CD14-positive monocyte (primary cell): ENCODE measurements around the gene LMNTD2. TPM values are rescaled to one million over a fixed set of nuclear protein-coding genes. Genes with fewer than 3 reads are reported as not detected.

Source experiments
- DNase-seq, 3 donors: peaks; one replicate each; pipeline ENCODE4 v3.0.0-alpha.2; 2011 to 2022
- H2AFZ ChIP-seq: 2 replicates; pipeline ENCODE4 v1.6.0; 2012; ENCODE audit warnings: mild to moderate bottlenecking, low read depth, low read length, inconsistent platforms; ENCODE audit not compliant: insufficient read depth, poor library complexity, severe bottlenecking
- H3K27ac ChIP-seq, 2 donors: 1 replicate in 1 of 2; 2 replicates in 1 of 2; pipeline ENCODE4 v1.5.1; 2012 to 2013; ENCODE audit warnings: low read length in 2 of 2, control low read depth in 1 of 2, inconsistent platforms in 1 of 2, low read depth in 1 of 2, mild to moderate bottlenecking in 1 of 2
- H3K27me3 ChIP-seq, 2 donors: one replicate each; pipeline versions ENCODE4 v1.6.0 to v1.6.1; 2011 to 2013; ENCODE audit warnings: low read length in 2 of 2; ENCODE audit not compliant: control insufficient read depth in 2 of 2, insufficient read depth in 2 of 2
- H3K36me3 ChIP-seq, 2 donors: replicated peaks in 1 of 2; 1 replicate in 1 of 2; 2 replicates in 1 of 2; pipeline versions ENCODE4 v1.5.1 to v1.6.1; 2012 to 2013; ENCODE audit warnings: low read length in 2 of 2, control low read depth in 1 of 2, inconsistent platforms in 1 of 2, mild to moderate bottlenecking in 1 of 2; ENCODE audit not compliant: insufficient read depth in 2 of 2, control insufficient read depth in 1 of 2
- H3K4me1 ChIP-seq, 2 donors: 1 replicate in 1 of 2; 2 replicates in 1 of 2; pipeline versions ENCODE4 v1.5.1 to v1.6.1; 2012 to 2013; ENCODE audit warnings: low read length in 2 of 2, control low read depth in 1 of 2, inconsistent platforms in 1 of 2, mild to moderate bottlenecking in 1 of 2, moderate library complexity in 1 of 2; ENCODE audit not compliant: insufficient read depth in 2 of 2, control insufficient read depth in 1 of 2
- H3K4me2 ChIP-seq: replicated peaks from 2 replicates; pipeline ENCODE3; 2012; ENCODE audit warnings: low read length, moderate library complexity, mild to moderate bottlenecking; ENCODE audit not compliant: poor library complexity, severe bottlenecking; ENCODE audit errors: extremely low read depth
- H3K4me3 ChIP-seq, 3 experiments: fragments of 200-600 bp in 1 of 3; sonication (generic) in 1 of 3; replicated peaks in 1 of 3; 1 replicate in 2 of 3; 2 replicates in 1 of 3; pipeline ENCODE4 v1.5.1; 2011 to 2013; ENCODE audit warnings: low read length in 3 of 3, mild to moderate bottlenecking in 3 of 3, control low read depth in 2 of 3, low read depth in 2 of 3, inconsistent platforms in 1 of 3, moderate library complexity in 1 of 3
- H3K79me2 ChIP-seq: 2 replicates; pipeline ENCODE4 v1.6.0; 2012; ENCODE audit warnings: mild to moderate bottlenecking, control low read depth, inconsistent platforms, low read length, moderate library complexity; ENCODE audit not compliant: insufficient read depth
- H3K9ac ChIP-seq: 2 replicates; pipeline ENCODE4 v1.6.0; 2017; ENCODE audit warnings: low read length, mild to moderate bottlenecking; ENCODE audit not compliant: insufficient read depth, poor library complexity, severe bottlenecking
- H3K9me3 ChIP-seq, 2 donors: replicated peaks in 1 of 2; 1 replicate in 1 of 2; 2 replicates in 1 of 2; pipeline versions ENCODE4 v1.5.1 to v1.6.1; 2012 to 2013; ENCODE audit warnings: low read length in 2 of 2, control low read depth in 1 of 2; ENCODE audit not compliant: control insufficient read depth in 1 of 2, insufficient read depth in 1 of 2
- H4K20me1 ChIP-seq: 2 replicates; pipeline ENCODE4 v1.6.0; 2012; ENCODE audit warnings: mild to moderate bottlenecking, low read length, control low read depth, moderate library complexity; ENCODE audit not compliant: insufficient read depth
- H3K27ac Mint-ChIP-seq, 7 donors: one replicate each; pipeline ENCODE4 v1.8.0; 2020; ENCODE audit warnings: mild to moderate bottlenecking in 7 of 7, mixed read lengths in 7 of 7, moderate library complexity in 6 of 7, inconsistent platforms in 2 of 7
- H3K27me3 Mint-ChIP-seq, 3 donors: one replicate each; pipeline ENCODE4 v1.8.0; 2021 to 2022; ENCODE audit warnings: low read depth in 3 of 3, mild to moderate bottlenecking in 3 of 3, mixed read lengths in 3 of 3, moderate library complexity in 3 of 3, inconsistent platforms in 1 of 3
- H3K36me3 Mint-ChIP-seq, 2 donors: one replicate each; pipeline ENCODE4 v1.8.0; 2020; ENCODE audit warnings: mixed read lengths in 2 of 2, inconsistent platforms in 1 of 2, mild to moderate bottlenecking in 1 of 2
- H3K4me1 Mint-ChIP-seq: one replicate; pipeline ENCODE4 v1.8.0; 2020; ENCODE audit warnings: mild to moderate bottlenecking, mixed read lengths
- H3K4me3 Mint-ChIP-seq, 2 donors: one replicate each; pipeline ENCODE4 v1.8.0; 2020; ENCODE audit warnings: mild to moderate bottlenecking in 2 of 2, mixed read lengths in 2 of 2, moderate library complexity in 1 of 2
- H3K9me3 Mint-ChIP-seq, 7 donors: one replicate each; pipeline ENCODE4 v1.8.0; 2020 to 2022; ENCODE audit warnings: mixed read lengths in 7 of 7, mild to moderate bottlenecking in 6 of 7, moderate library complexity in 6 of 7, inconsistent platforms in 2 of 7
- WGBS: methylation state at CpG from one replicate; pipeline ENCODE4 v1.1.5; 2013; ENCODE audit warnings: missing lambda C conversion rate; ENCODE audit not compliant: insufficient coverage; 5-methylcytosine and 5-hydroxymethylcytosine counted together
- intact Hi-C, 2 donors: fragments of 100-400 bp; cut with micrococcal nuclease; formaldehyde crosslinking; loops; one replicate each; pipeline versions ENCODE4 v1.15.0 to v1.15.1; 2023
- polyA plus RNA-seq, 3 donors: library from polyadenylated mRNA; depleted of rRNA in 1 of 3; unstranded in 2 of 3; stranded (reverse) in 1 of 3; fragments of 300-500 nt in 2 of 3; fragments of >200 nt in 1 of 3; fragmentation: Illumina TruSeq in 2 of 3; gene quantifications; 1 replicate in 2 of 3; 2 replicates in 1 of 3; pipeline ENCODE4 v1.2.3, GENCODE V29; 2012 to 2021
- TF ChIP-seq, protein P1 (sequence below): fragments of 200-600 bp; IDR thresholded peaks from one replicate; pipeline ENCODE4 v1.8.0; 2022; ENCODE audit warnings: antibody characterized with exemption, mild to moderate bottlenecking

LMNTD2 gene
- polyA plus RNA-seq, 3 donors: 0.67 to 10.6 (median 1.2) TPM

DNA sequence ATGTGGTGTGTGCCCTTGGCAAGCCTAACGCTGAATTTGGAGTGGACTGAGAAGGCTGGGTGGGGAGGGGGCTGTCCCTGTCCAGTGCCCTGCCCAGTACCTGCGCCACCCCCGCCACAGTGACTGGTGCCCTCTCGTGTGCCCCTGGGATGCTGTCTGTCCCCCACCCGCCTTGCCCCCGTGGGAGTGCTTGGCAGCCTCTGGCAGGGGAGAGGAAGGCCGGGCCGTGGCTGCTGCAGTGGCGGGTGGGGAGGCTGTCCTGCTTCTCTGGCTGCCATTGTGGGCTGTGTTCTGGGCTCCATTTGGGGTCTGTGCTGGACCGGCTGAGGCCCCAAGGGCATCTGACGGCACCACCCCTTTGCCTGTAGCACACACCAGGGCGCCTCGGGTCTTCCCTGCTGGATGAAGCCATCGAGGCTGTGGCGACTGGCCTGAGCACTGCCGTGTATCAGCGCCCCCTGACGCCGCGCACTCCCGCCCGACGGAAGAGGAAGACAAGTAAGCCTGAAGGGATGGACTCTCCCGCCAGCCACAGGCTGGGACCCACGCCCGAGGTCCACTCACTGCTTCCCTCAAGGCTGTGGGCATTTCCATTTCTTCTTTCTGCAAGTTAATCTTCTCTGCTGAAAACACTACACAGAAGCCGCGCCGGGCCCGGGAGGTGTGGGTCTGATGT is 37.6 kb upstream of the LMNTD2 start:
- no peak overlapping the region for H3K4me3 ChIP-seq
- TF ChIP-seq, protein P1, sequence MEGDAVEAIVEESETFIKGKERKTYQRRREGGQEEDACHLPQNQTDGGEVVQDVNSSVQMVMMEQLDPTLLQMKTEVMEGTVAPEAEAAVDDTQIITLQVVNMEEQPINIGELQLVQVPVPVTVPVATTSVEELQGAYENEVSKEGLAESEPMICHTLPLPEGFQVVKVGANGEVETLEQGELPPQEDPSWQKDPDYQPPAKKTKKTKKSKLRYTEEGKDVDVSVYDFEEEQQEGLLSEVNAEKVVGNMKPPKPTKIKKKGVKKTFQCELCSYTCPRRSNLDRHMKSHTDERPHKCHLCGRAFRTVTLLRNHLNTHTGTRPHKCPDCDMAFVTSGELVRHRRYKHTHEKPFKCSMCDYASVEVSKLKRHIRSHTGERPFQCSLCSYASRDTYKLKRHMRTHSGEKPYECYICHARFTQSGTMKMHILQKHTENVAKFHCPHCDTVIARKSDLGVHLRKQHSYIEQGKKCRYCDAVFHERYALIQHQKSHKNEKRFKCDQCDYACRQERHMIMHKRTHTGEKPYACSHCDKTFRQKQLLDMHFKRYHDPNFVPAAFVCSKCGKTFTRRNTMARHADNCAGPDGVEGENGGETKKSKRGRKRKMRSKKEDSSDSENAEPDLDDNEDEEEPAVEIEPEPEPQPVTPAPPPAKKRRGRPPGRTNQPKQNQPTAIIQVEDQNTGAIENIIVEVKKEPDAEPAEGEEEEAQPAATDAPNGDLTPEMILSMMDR: no peak
- WGBS: 91% methylated on average over 30 of the region's 30 CpGs
- peaks cover 87 to 94% of the 10 kb centered on the region in 2 donors for H3K36me3 ChIP-seq
- H3K27me3 ChIP-seq: no peaks in the 10 kb centered on the region
- Mint-ChIP-seq H3K9me3 (no peaks in the 10 kb centered on the region), H3K4me3 (no peak overlapping the region), H3K36me3 (peaks cover 66 to 97% of the 10 kb centered on the region in 2 donors), H3K4me1 (no peaks in the 10 kb centered on the region), H3K27ac (peak overlapping the region in 3 of 7 donors; percentile 25 to 82 (median 47)), H3K27me3 (peaks cover 0 to 2% (median 0%) of the 10 kb centered on the region in 3 donors)
- H2AFZ ChIP-seq: no peak overlapping the region
- no peak overlapping the region for H3K27ac ChIP-seq
- H3K4me1 ChIP-seq: no peaks in the 10 kb centered on the region
- no peak for DNase-seq
- peaks cover 63% of the 10 kb centered on the region for H4K20me1 ChIP-seq
- intact Hi-C loops: no loop called here
- H3K4me2 ChIP-seq: no peak overlapping the region
- H3K79me2 ChIP-seq: peaks cover 4% of the 10 kb centered on the region
- no peaks in the 10 kb centered on the region for H3K9me3 ChIP-seq
- no peak overlapping the region for H3K9ac ChIP-seq

DNA sequence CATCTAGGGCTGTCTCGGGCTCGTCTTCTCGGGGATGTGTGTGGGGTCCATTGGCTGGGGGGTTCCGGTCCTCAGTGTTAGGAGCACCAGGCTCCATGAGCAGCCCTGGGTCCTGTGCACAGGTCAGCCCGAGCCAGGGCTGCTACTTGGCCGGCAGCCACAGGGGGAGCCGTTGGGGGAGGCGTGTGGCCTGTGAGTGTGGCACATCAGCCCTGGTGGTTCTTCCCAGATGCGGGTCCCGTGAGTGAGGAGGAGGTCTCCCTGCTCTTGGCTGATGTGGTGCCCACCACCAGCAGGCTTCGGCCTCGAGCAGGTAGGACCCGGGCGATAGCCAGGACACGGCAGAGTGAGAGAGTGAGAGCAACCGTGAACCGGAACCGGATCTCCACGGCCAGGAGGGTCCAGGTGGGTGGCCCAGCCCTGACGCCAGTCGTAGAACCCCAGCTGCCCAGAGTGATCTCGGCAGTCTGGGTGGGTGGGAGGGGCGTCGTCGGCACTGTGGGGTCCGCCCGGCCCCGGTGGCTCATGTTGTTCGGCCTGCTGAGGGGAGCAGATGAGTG is 36.7 kb upstream of the LMNTD2 start:
- Histone ChIP-seq H3K4me2 (no peak overlapping the region), H3K9me3 (no peaks in the 10 kb centered on the region), H3K27me3 (no peaks in the 10 kb centered on the region), H3K4me3 (no peak overlapping the region), H4K20me1 (peaks cover 65% of the 10 kb centered on the region), H3K36me3 (peaks cover 90 to 94% of the 10 kb centered on the region in 2 donors), H2AFZ (no peak overlapping the region), H3K79me2 (peaks cover 4% of the 10 kb centered on the region), H3K9ac (no peak overlapping the region), H3K27ac (no peak overlapping the region), H3K4me1 (no peaks in the 10 kb centered on the region)
- no peak for DNase-seq
- H3K36me3 Mint-ChIP-seq: peaks cover 70 to 98% of the 10 kb centered on the region in 2 donors
- H3K27me3 Mint-ChIP-seq: no peaks in the 10 kb centered on the region
- TF ChIP-seq, protein P1: peak; percentile 30
- 95% methylated on average over 21 of the region's 29 CpGs for WGBS
- no peaks in the 10 kb centered on the region for H3K4me1 Mint-ChIP-seq
- H3K27ac Mint-ChIP-seq: peak overlapping the region in 1 of 7 donors; percentile 74
- intact Hi-C loops: no loop called here
- no peaks in the 10 kb centered on the region for H3K9me3 Mint-ChIP-seq
- H3K4me3 Mint-ChIP-seq: no peak overlapping the region
